Neural progenitor cell (in vitro differentiated cells): Measurements from ENCODE around the gene B3GALT4. TPM values are rescaled to one million over a fixed set of nuclear protein-coding genes. Genes with fewer than 3 reads are reported as not detected.

ENCODE experiments used
- DNase-seq: peaks from one replicate; pipeline ENCODE4 v3.0.0-alpha.2; 2016; ENCODE audit warnings: low spot score
- H2AFZ ChIP-seq: fragments of 200-600 bp; sonication (generic); replicated peaks from 2 replicates; pipeline ENCODE4 v1.6.1; 2016; ENCODE audit warnings: antibody characterized with exemption
- H3F3A ChIP-seq: fragments of 200-600 bp; sonication (generic); 2 replicates; pipeline ENCODE4 v1.6.1; 2016; ENCODE audit warnings: antibody characterized with exemption, low read depth
- H3K27ac ChIP-seq: fragments of 200-600 bp; sonication (generic); 2 replicates; pipeline ENCODE4 v1.5.1; 2016; ENCODE audit warnings: mild to moderate bottlenecking
- H3K27me3 ChIP-seq: fragments of 200-600 bp; sonication (generic); 2 replicates; pipeline ENCODE4 v1.6.1; 2016; ENCODE audit warnings: mild to moderate bottlenecking, moderate library complexity
- H3K36me3 ChIP-seq: fragments of 200-600 bp; sonication (generic); 2 replicates; pipeline ENCODE4 v1.5.1; 2016
- H3K4me1 ChIP-seq: fragments of 200-600 bp; sonication (generic); 2 replicates; pipeline ENCODE4 v1.6.1; 2016; ENCODE audit warnings: mixed run types
- H3K4me2 ChIP-seq: fragments of 200-600 bp; sonication (generic); 2 replicates; pipeline ENCODE4 v1.6.1; 2016
- H3K4me3 ChIP-seq: fragments of 200-600 bp; sonication (generic); 2 replicates; pipeline ENCODE4 v1.5.1; 2016
- H3K79me2 ChIP-seq: fragments of 200-600 bp; sonication (generic); 2 replicates; pipeline ENCODE4 v1.6.1; 2016; ENCODE audit warnings: low read depth
- H3K9ac ChIP-seq: fragments of 200-600 bp; sonication (generic); 2 replicates; pipeline ENCODE4 v1.6.1; 2016
- H3K9me3 ChIP-seq: fragments of 200-600 bp; sonication (generic); 2 replicates; pipeline ENCODE4 v1.5.1; 2016; ENCODE audit warnings: low read depth
- H4K20me1 ChIP-seq: fragments of 200-600 bp; sonication (generic); 2 replicates; pipeline ENCODE4 v1.6.1; 2016; ENCODE audit warnings: low read depth
- H3K27ac Mint-ChIP-seq: 3 replicates; pipeline ENCODE4 v1.8.0; 2021; ENCODE audit warnings: mixed read lengths
- H3K27me3 Mint-ChIP-seq: 2 replicates; pipeline ENCODE4 v1.8.0; 2022; ENCODE audit warnings: low read depth, mild to moderate bottlenecking, inconsistent platforms, moderate library complexity, mixed read lengths; ENCODE audit not compliant: insufficient read depth
- H3K36me3 Mint-ChIP-seq: 3 replicates; pipeline ENCODE4 v1.8.0; 2021; ENCODE audit warnings: mixed read lengths
- H3K4me1 Mint-ChIP-seq: 3 replicates; pipeline ENCODE4 v1.8.0; 2021; ENCODE audit warnings: mixed read lengths
- H3K4me3 Mint-ChIP-seq: 3 replicates; pipeline ENCODE4 v1.8.0; 2021; ENCODE audit warnings: mild to moderate bottlenecking, moderate library complexity, mixed read lengths
- H3K9me3 Mint-ChIP-seq: 3 replicates; pipeline ENCODE4 v1.8.0; 2020; ENCODE audit warnings: mixed read lengths
- CTCF ChIP-seq: fragments of 200-600 bp; sonication (generic); IDR thresholded peaks from 2 replicates; pipeline ENCODE4 v1.5.1; 2017; ENCODE audit warnings: antibody characterized with exemption, mild to moderate bottlenecking
- EZH2 ChIP-seq: fragments of 200-600 bp; sonication (generic); IDR thresholded peaks from 2 replicates; pipeline ENCODE4 v1.6.1; 2017; ENCODE audit warnings: antibody characterized with exemption, mild to moderate bottlenecking, moderate library complexity
- EZH2phosphoT487 ChIP-seq: fragments of 200-600 bp; sonication (generic); IDR thresholded peaks from 2 replicates; pipeline ENCODE4 v1.6.1; 2017; ENCODE audit warnings: antibody characterized with exemption
- total RNA-seq: library from RNA; depleted of rRNA; stranded (reverse); fragments of >200 nt; gene quantifications from 2 replicates; pipeline ENCODE4 v1.2.3, GENCODE V29; 2015; ENCODE audit warnings: low replicate concordance

Gene B3GALT4
- total RNA-seq, 1 donor from 2014 or later: 1.1 TPM

- H3K27ac Mint-ChIP-seq: peak within 1 kb of the TSS; percentile 100
- TF ChIP-seq CTCF (no peak), EZH2 (peak; percentile 49), EZH2phosphoT487 (no peak)
These were observed 5.3 kb upstream of the B3GALT4 start, which contains the start of the genes RPS18 and VPS52 for GRCh38 chr6:33271468-33272274. Gene RPS18, plus strand, starts transcription at chr6:33272075. Its CDS starts 45 bp downstream, at chr6:33272120. Gene VPS52, minus strand, starts transcription at chr6:33271876. Its CDS starts 201 bp downstream, at chr6:33271675.

GRCh38 chr6:33272275-33273128 is 4.4 kb upstream of the B3GALT4 start:
- H3K36me3 ChIP-seq: peaks cover 8% of the 10 kb centered on the region

More at GRCh38 chr6:33271468-33272274, 5.3 kb upstream of the B3GALT4 start, which contains the start of the genes RPS18 and VPS52:
- H3K27ac ChIP-seq: peak within 1 kb of the TSS; percentile 78
- peaks cover 46% of the 10 kb centered on the region for H4K20me1 ChIP-seq
- Mint-ChIP-seq H3K4me3 (peak within 1 kb of the TSS; percentile 100), H3K27me3 (peaks cover 6% of the 10 kb centered on the region), H3K9me3 (no peaks in the 10 kb centered on the region), H3K36me3 (peaks cover 37% of the 10 kb centered on the region), H3K4me1 (peaks cover 51% of the 10 kb centered on the region)
- DNase-seq: peak; percentile 99
- H3K79me2 ChIP-seq: peaks cover 52% of the 10 kb centered on the region
- H2AFZ ChIP-seq: peak within 1 kb of the TSS; percentile 98
- peak within 1 kb of the TSS; percentile 83 for H3K4me3 ChIP-seq
- H3K9ac ChIP-seq: peak within 1 kb of the TSS; percentile 94
- H3K36me3 ChIP-seq: peaks cover 8% of the 10 kb centered on the region
- peak within 1 kb of the TSS; percentile 98 for H3K4me2 ChIP-seq
- no peaks in the 10 kb centered on the region for H3K27me3 ChIP-seq
- H3F3A ChIP-seq: peaks cover 48% of the 10 kb centered on the region
- peaks cover 41% of the 10 kb centered on the region for H3K4me1 ChIP-seq
- no peaks in the 10 kb centered on the region for H3K9me3 ChIP-seq

More at GRCh38 chr6:33272275-33273128, 4.4 kb upstream of the B3GALT4 start:
- peaks cover 53% of the 10 kb centered on the region for H4K20me1 ChIP-seq
- no peaks in the 10 kb centered on the region for H3K9me3 ChIP-seq
- no peak for DNase-seq
- H3K4me2 ChIP-seq: peak overlapping the region; percentile 98
- peak overlapping the region; percentile 74 for H3K27ac ChIP-seq
- H3K4me1 ChIP-seq: peaks cover 42% of the 10 kb centered on the region
- peaks cover 52% of the 10 kb centered on the region for H3K79me2 ChIP-seq
- peak overlapping the region; percentile 7 for H2AFZ ChIP-seq
- Mint-ChIP-seq H3K4me1 (peaks cover 52% of the 10 kb centered on the region), H3K36me3 (peaks cover 35% of the 10 kb centered on the region), H3K9me3 (no peaks in the 10 kb centered on the region), H3K27me3 (peaks cover 6% of the 10 kb centered on the region), H3K4me3 (peak overlapping the region; percentile 100), H3K27ac (peak overlapping the region; percentile 100)
- H3K9ac ChIP-seq: peak overlapping the region; percentile 94
- peaks cover 56% of the 10 kb centered on the region for H3F3A ChIP-seq
- H3K4me3 ChIP-seq: peak overlapping the region; percentile 83
- TF ChIP-seq EZH2phosphoT487 (no peak), EZH2 (no peak), CTCF (no peak)
- H3K27me3 ChIP-seq: no peaks in the 10 kb centered on the region
